Thyroid gland (tissue), 4 donors: ENCODE measurements around the gene LRBA.

Experiments used
- CTCF ChIP-seq, 6 experiments: fragments of 200-600 bp in 3 of 6; fragments of 450-650 bp in 3 of 6; sonication (generic) in 3 of 6; IDR thresholded peaks; one replicate each; pipeline ENCODE4 v1.5.1; 2016 to 2019; ENCODE audit warnings: antibody characterized with exemption in 6 of 6, mild to moderate bottlenecking in 2 of 6, inconsistent platforms in 1 of 6, moderate library complexity in 1 of 6
- POLR2A ChIP-seq, 2 donors: fragments of 450-650 bp; IDR thresholded peaks; one replicate each; pipeline ENCODE4 v1.6.1; 2017; ENCODE audit warnings: antibody characterized with exemption in 2 of 2, mild to moderate bottlenecking in 2 of 2, moderate library complexity in 1 of 2

DNA sequence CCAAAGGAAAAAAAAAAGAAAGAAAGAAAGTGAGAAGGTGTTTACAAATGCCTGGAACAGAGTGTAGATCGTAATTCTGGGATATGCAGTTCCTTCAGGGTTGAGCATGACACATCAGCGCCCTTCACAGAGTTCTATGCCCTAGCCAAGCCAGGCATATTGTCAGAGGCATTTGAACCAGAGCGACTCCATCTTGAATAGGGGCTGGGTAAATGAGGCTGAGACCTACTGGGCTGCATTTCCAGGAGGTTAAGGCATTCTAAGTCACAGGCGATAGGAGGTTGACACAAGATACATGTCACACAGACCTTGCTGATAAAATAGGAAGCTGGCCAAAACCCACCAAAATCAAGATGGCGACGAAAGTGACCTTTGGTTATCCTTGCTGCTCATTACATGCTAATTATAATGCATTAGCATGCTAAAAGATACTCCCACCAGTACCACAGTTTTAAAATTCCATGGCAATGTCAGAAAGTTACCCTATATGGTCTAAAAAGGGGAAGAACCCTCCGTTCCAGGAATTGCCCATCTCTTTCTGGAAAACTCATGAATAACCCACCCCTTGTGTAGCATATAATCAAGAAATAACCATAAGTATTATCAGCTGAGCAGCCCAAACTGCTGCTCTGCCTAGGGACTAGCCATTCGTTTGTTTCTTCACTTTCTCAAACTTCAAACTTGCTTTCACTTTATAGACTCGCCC is 23.5 kb upstream of the LRBA start:
- TF ChIP-seq POLR2A (IDR thresholded peaks at IDR 0.05) (no peak), CTCF (IDR thresholded peaks at IDR 0.05) (no peak)
